Ovary (tissue), 3 donors: Measurements from ENCODE around the gene KCNN4.

Source experiments
- EP300 ChIP-seq: sonication (generic); formaldehyde crosslinking; IDR thresholded peaks from one replicate; pipeline ENCODE4 v1.6.1; 2017; ENCODE audit warnings: antibody characterized with exemption
- TF ChIP-seq, protein P1 (sequence below), 3 donors: fragments of 450-650 bp in 2 of 3; fragments of 200-600 bp in 1 of 3; IDR thresholded peaks; one replicate each; pipeline versions ENCODE4 v1.5.1 to v1.8.0; 2016 to 2022; ENCODE audit warnings: antibody characterized with exemption in 3 of 3, mild to moderate bottlenecking in 1 of 3
- donor health status: DM: no; HTN: no; CAD: no.

DNA sequence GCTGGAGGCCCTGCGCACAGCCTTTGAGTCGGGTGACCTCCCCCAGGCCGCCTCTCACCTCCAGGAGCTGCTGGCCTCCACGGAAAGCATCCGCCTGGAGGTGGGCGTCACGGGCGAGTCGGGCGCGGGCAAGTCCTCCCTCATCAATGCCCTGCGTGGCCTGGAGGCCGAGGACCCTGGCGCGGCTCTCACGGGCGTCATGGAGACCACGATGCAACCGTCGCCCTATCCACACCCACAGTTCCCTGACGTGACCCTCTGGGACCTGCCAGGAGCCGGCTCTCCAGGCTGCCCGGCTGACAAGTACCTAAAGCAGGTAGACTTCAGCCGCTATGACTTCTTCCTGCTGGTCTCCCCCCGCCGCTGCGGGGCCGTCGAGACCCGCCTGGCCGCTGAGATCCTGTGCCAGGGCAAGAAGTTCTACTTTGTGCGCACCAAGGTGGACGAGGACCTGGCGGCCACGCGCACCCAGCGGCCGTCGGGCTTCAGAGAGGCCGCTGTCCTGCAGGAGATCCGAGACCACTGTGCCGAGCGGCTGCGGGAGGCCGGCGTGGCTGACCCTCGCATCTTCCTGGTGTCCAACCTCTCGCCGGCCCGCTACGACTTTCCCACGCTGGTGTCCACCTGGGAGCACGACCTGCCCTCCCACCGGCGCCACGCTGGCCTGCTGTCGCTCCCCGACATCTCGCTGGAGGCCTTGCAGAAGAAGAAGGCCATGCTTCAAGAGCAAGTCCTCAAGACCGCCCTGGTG lies 62.0 kb downstream of the KCNN4 start:
- TF ChIP-seq, protein P1, sequence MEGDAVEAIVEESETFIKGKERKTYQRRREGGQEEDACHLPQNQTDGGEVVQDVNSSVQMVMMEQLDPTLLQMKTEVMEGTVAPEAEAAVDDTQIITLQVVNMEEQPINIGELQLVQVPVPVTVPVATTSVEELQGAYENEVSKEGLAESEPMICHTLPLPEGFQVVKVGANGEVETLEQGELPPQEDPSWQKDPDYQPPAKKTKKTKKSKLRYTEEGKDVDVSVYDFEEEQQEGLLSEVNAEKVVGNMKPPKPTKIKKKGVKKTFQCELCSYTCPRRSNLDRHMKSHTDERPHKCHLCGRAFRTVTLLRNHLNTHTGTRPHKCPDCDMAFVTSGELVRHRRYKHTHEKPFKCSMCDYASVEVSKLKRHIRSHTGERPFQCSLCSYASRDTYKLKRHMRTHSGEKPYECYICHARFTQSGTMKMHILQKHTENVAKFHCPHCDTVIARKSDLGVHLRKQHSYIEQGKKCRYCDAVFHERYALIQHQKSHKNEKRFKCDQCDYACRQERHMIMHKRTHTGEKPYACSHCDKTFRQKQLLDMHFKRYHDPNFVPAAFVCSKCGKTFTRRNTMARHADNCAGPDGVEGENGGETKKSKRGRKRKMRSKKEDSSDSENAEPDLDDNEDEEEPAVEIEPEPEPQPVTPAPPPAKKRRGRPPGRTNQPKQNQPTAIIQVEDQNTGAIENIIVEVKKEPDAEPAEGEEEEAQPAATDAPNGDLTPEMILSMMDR (IDR thresholded peaks at IDR 0.05) = no peak
- no peak for TF ChIP-seq EP300
